A673 (cell line): Measurements from ENCODE around the gene ACVR1B. TPM values are rescaled to one million over a fixed set of nuclear protein-coding genes. Genes with fewer than 3 reads are reported as not detected.
A peak's percentile ranks its signal among the peaks of the same experiment; 100 is the strongest.

ENCODE experiments used
- BruUV-seq: library from RNA; stranded (reverse); fragments of 400-500 nt; replicated peaks from 2 replicates; lab custom pipeline; 2021; lab: Mats Ljungman, UMichigan
- CTCF ChIA-PET: fragments of 300-600 bp; sonication (Branson Sonifier 250); formaldehyde crosslinking; loops from one replicate; lab custom pipeline; 2022; ENCODE audit warnings: antibody characterized with exemption; lab: Charles Lee
- POLR2A ChIA-PET: fragments of 300-600 bp; sonication (Branson Sonifier 250); formaldehyde crosslinking; loops from one replicate; lab custom pipeline; 2022; ENCODE audit warnings: antibody characterized with exemption; ENCODE audit not compliant: low non-redundant PET; lab: Charles Lee
- DNase-seq: peaks from one replicate; pipeline ENCODE4 v3.0.0-alpha.2; 2015; ENCODE audit warnings: low spot score
- H3K27ac ChIP-seq: fragments of 200-600 bp; sonication (generic); 2 replicates; pipeline ENCODE4 v1.5.1; 2016; ENCODE audit warnings: mixed run types, low read depth, mild to moderate bottlenecking, mixed read lengths, antibody characterized with exemption, low read length; ENCODE audit not compliant: poor library complexity, severe bottlenecking
- H3K27me3 ChIP-seq: fragments of 200-600 bp; sonication (generic); replicated peaks from 2 replicates; pipeline ENCODE4 v1.6.1; 2017; ENCODE audit warnings: mixed run types, low read depth, mild to moderate bottlenecking, mixed read lengths, antibody characterized with exemption, low read length; ENCODE audit not compliant: insufficient read depth, poor library complexity
- H3K36me3 ChIP-seq: fragments of 200-600 bp; sonication (generic); 2 replicates; pipeline ENCODE4 v1.6.1; 2016; ENCODE audit warnings: mixed run types, mild to moderate bottlenecking, mixed read lengths, antibody characterized with exemption, low read length; ENCODE audit not compliant: insufficient read depth, poor library complexity, severe bottlenecking
- H3K4me1 ChIP-seq: fragments of 200-600 bp; sonication (generic); 2 replicates; pipeline ENCODE4 v1.6.1; 2017; ENCODE audit warnings: mixed run types, mild to moderate bottlenecking, mixed read lengths, antibody characterized with exemption, low read length; ENCODE audit not compliant: insufficient read depth, poor library complexity, severe bottlenecking
- H3K4me3 ChIP-seq: fragments of 200-600 bp; sonication (generic); 2 replicates; pipeline ENCODE4 v1.5.1; 2016; ENCODE audit warnings: low read depth, mixed run types, mild to moderate bottlenecking, mixed read lengths, low read length; ENCODE audit not compliant: poor library complexity, severe bottlenecking
- H3K9me3 ChIP-seq: fragments of 200-600 bp; sonication (generic); 2 replicates; pipeline ENCODE4 v1.6.1; 2016; ENCODE audit warnings: mixed run types, low read depth, mild to moderate bottlenecking, mixed read lengths, antibody characterized with exemption, low read length; ENCODE audit not compliant: poor library complexity, severe bottlenecking
- EZH2 ChIP-seq: fragments of 200-600 bp; sonication (generic); IDR thresholded peaks from 2 replicates; pipeline ENCODE4 v1.6.1; 2017; ENCODE audit warnings: borderline replicate concordance, low read depth, mild to moderate bottlenecking, mixed read lengths, antibody characterized with exemption, low read length; ENCODE audit not compliant: poor library complexity, severe bottlenecking
- intact Hi-C: fragments of 100-400 bp; cut with micrococcal nuclease; formaldehyde crosslinking; loops from one replicate; pipeline ENCODE4 v1.10.0; 2022; ENCODE audit not compliant: unreplicated experiment
- total RNA-seq: library from RNA; stranded (reverse); gene quantifications from 2 replicates; pipeline ENCODE4 v1.2.3, GENCODE V29; 2021
- TF ChIP-seq, protein P1 (sequence below): fragments of 300-800, 200-600 bp; sonication (generic); conservative IDR thresholded peaks from 2 replicates; pipeline ENCODE4 v1.5.1; 2017; ENCODE audit warnings: low read depth, mild to moderate bottlenecking, antibody characterized with exemption, low read length, moderate library complexity, mixed read lengths

The ACVR1B gene
- total RNA-seq, 1 experiment from 2014 or later: 27.4 TPM

DNA sequence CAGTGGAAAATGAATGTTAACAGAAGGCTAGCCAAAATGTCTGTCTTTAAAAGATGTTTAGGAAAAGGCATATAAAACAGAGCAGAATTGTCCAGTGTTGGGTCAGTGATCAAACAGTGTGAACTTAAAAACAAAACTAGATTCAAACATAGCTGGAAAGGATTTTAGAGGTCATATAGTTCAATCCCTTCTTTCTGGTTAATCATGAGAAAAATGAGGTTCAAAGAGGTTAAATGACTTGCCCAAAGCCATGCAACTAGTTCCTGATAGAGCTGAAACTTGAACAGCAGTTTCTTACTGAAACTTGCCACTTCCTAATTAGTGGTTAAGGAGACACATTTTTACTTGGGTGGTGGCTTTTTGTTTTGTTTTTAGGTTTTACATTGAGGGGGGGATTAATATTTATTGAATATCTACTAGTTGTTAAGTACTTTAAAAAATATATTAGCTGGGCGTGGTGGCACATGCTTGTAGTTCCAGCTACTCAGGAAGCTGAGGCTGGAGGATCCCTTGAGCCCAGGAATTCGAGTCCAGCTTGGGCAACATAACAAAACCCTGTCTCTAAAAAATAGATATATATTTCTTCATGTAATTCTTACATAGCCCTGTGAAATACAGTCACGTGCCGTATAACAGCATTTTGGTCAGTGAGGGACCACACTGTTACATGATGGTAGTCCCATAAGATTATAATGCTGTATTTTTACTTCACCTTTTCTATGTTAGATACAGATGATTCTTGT, 20.4 kb downstream of the ACVR1B start:
- BruUV-seq: no TSS peak
- CTCF ChIA-PET: interaction anchor here (1.0 kb wide), 1 partner anchor 21 kb away, joined by 3 read pairs; no protein-coding TSS in a partner anchor
- H3K4me1 ChIP-seq: peaks cover 51% of the 10 kb centered on the region

DNA sequence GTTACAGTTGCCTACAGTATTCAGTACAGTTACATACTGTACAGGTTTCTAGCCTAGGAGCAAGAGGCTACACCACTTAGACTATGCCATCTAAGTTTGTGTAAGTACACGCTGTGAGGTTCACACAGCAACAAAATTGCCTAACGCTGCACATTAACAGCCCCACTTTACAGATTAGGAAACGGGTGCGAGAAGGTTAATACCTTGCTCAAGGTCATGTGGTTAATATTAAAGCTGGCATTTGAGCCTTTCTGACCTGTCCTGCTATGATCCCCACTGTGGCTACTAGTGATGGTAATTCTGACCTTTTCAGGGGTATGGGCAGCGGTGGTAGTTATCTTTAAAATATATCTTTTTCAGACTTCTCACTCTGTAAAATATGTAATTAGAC, 20.9 kb downstream of the ACVR1B start:
- no TSS peak for BruUV-seq
- no peak for DNase-seq
- intact Hi-C loops: no loop called here
- Histone ChIP-seq H3K27ac (peak overlapping the region; percentile 73), H3K4me1 (peaks cover 51% of the 10 kb centered on the region), H3K9me3 (no peaks in the 10 kb centered on the region), H3K4me3 (no peak overlapping the region), H3K36me3 (peaks cover 17% of the 10 kb centered on the region), H3K27me3 (no peaks in the 10 kb centered on the region)
- TF ChIP-seq EZH2: no peak
- TF ChIP-seq, protein P1, sequence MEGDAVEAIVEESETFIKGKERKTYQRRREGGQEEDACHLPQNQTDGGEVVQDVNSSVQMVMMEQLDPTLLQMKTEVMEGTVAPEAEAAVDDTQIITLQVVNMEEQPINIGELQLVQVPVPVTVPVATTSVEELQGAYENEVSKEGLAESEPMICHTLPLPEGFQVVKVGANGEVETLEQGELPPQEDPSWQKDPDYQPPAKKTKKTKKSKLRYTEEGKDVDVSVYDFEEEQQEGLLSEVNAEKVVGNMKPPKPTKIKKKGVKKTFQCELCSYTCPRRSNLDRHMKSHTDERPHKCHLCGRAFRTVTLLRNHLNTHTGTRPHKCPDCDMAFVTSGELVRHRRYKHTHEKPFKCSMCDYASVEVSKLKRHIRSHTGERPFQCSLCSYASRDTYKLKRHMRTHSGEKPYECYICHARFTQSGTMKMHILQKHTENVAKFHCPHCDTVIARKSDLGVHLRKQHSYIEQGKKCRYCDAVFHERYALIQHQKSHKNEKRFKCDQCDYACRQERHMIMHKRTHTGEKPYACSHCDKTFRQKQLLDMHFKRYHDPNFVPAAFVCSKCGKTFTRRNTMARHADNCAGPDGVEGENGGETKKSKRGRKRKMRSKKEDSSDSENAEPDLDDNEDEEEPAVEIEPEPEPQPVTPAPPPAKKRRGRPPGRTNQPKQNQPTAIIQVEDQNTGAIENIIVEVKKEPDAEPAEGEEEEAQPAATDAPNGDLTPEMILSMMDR: no peak
- ChIA-PET CTCF (no interaction called here), POLR2A (no interaction called here)

More for the DNA sequence above, 20.4 kb downstream of the ACVR1B start:
- DNase-seq: no peak
- H3K27ac ChIP-seq: peak overlapping the region; percentile 73
- POLR2A ChIA-PET: no interaction called here
- H3K9me3 ChIP-seq: no peaks in the 10 kb centered on the region
- H3K36me3 ChIP-seq: peaks cover 14% of the 10 kb centered on the region
- intact Hi-C loops: no loop called here
- no peak overlapping the region for H3K4me3 ChIP-seq
- no peaks in the 10 kb centered on the region for H3K27me3 ChIP-seq
- no peak for TF ChIP-seq EZH2
- TF ChIP-seq, protein P1: no peak

DNA sequence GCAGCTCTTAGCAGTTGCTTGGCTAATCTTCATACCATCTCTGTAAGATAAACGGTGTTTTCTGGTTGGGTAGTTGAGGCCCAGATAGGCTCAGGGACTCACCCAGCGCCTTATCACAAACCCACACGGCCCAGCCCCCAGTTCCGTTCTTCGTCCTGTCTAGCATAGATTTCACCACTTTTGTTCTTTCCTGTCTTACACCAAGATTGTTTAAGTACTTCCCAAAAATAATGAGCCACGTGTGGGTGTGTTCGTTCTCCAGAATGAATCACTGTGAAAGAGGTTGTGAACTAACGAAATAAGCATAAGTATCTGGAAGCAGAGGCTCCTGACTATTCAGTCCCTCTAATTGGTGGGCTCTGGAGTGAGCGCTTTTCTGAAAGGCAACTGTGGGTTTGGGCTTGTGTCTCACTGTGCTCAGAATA, 21.4 kb downstream of the ACVR1B start:
- Histone ChIP-seq H3K36me3 (peaks cover 21% of the 10 kb centered on the region), H3K27ac (peak overlapping the region; percentile 73), H3K27me3 (no peaks in the 10 kb centered on the region), H3K9me3 (no peaks in the 10 kb centered on the region), H3K4me3 (peak overlapping the region; percentile 8), H3K4me1 (peaks cover 51% of the 10 kb centered on the region)
- TF ChIP-seq, protein P1: no peak
- TF ChIP-seq EZH2: no peak
- BruUV-seq: no TSS peak
- CTCF ChIA-PET: no interaction called here
- intact Hi-C loops: no loop called here
- POLR2A ChIA-PET: no interaction called here
- DNase-seq: peak; percentile 77
